ENCODE measurements around the gene RSF1. TPM values are rescaled to one million over a fixed set of nuclear protein-coding genes. Genes with fewer than 3 reads are reported as not detected.

RSF1 gene
- polyA plus RNA-seq, 1 of the 3 experiments (the other 2 are of a cell fraction) = 8.4 TPM

DNA sequence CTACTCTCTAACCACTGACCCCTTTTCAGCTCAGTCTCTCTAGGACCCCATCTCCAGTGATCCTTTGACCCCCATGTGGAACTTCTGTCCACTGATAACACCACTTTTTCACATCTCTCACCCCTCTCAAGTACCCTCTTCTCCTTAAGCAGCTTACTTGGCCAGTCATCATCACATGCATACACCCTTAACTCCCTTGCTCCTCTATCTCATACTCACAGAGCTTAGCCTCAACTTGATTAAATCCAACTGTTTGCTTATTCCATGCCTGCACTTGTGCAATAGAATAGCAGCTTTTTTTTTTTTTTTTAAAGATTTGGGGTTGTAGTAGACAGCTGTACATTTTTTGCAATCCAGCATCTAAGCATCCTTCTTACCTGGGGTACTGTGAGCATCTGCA lies 208.6 kb downstream of the RSF1 start:
- ChIA-PET POLR2A (no interaction called here), CTCF (interaction anchor here (1.0 to 1.7 kb wide), 3 partner anchors 14 to 566 kb away, joined by 3 to 6 read pairs (median 3); no protein-coding TSS in a partner anchor)
- Histone ChIP-seq H3K27me3 (ENCODE audit: insufficient read depth) (no peaks in the 10 kb centered on the region), H3K9me3 (no peaks in the 10 kb centered on the region), H3K79me2 (ENCODE audit: insufficient read depth) (no peaks in the 10 kb centered on the region), H3K4me1 (ENCODE audit: control insufficient read depth in 1 of 2, insufficient read depth in 2 of 2, low read depth in 1 of 2, low read length in 1 of 2) (no peaks in the 10 kb centered on the region; a peak in 1 of 4 replicates), H3K4me2 (no peak overlapping the region), H4K20me1 (ENCODE audit: insufficient read depth) (no peaks in the 10 kb centered on the region), H3K9me2 (no peaks in the 10 kb centered on the region), H2AFZ (ENCODE audit: low read depth) (no peak overlapping the region), H3K36me3 (replicated peaks in 1 of 2; ENCODE audit: control insufficient read depth in 1 of 2, insufficient read depth in 2 of 2, low read length in 1 of 2) (peaks cover 65 to 73% of the 10 kb centered on the region in 2 experiments), H3K27ac (ENCODE audit: low read depth in 2 of 2, low read length in 1 of 2) (no peak overlapping the region; a peak in 1 of 4 replicates), H3K9ac (no peak overlapping the region), H3K4me3 (ENCODE audit: low read depth in 2 of 2, low read length in 1 of 2) (no peak overlapping the region), H3F3A (replicated peaks; ENCODE audit: insufficient read depth) (no peaks in the 10 kb centered on the region)
- TF ChIP-seq, protein P1, sequence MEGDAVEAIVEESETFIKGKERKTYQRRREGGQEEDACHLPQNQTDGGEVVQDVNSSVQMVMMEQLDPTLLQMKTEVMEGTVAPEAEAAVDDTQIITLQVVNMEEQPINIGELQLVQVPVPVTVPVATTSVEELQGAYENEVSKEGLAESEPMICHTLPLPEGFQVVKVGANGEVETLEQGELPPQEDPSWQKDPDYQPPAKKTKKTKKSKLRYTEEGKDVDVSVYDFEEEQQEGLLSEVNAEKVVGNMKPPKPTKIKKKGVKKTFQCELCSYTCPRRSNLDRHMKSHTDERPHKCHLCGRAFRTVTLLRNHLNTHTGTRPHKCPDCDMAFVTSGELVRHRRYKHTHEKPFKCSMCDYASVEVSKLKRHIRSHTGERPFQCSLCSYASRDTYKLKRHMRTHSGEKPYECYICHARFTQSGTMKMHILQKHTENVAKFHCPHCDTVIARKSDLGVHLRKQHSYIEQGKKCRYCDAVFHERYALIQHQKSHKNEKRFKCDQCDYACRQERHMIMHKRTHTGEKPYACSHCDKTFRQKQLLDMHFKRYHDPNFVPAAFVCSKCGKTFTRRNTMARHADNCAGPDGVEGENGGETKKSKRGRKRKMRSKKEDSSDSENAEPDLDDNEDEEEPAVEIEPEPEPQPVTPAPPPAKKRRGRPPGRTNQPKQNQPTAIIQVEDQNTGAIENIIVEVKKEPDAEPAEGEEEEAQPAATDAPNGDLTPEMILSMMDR (IDR thresholded peaks at IDR 0.05) = no peak
- TF ChIP-seq POLR2AphosphoS5 (IDR thresholded peaks at IDR 0.05; ENCODE audit: low read depth, low read length) = no peak
- no peak for TF ChIP-seq EZH2phosphoT487 (IDR thresholded peaks at IDR 0.05; ENCODE audit: borderline replicate concordance, low read depth)
- TF ChIP-seq NFIC (IDR thresholded peaks at IDR 0.05; ENCODE audit: borderline replicate concordance) = no peak
- no peak for TF ChIP-seq MAX (IDR thresholded peaks at IDR 0.05; ENCODE audit: low read depth)
- TF ChIP-seq SMC3 (IDR thresholded peaks at IDR 0.05; ENCODE audit: low read depth, low read length) = no peak
- TF ChIP-seq NRF1 (IDR thresholded peaks at IDR 0.05; ENCODE audit: low read depth, low read length) = no peak
- no peak for TF ChIP-seq USF2 (IDR thresholded peaks at IDR 0.05; ENCODE audit: borderline replicate concordance, low read depth, low read length)
- TF ChIP-seq CHD2 (IDR thresholded peaks at IDR 0.05; ENCODE audit: low read length, partially characterized antibody) = no peak
- no peak for TF ChIP-seq PBX3 (IDR thresholded peaks at IDR 0.05)
- no peak for TF ChIP-seq SIN3A (IDR thresholded peaks at IDR 0.05; ENCODE audit: borderline replicate concordance, low read depth, low read length)
- TF ChIP-seq FOXJ3 (CRISPR knock-in tag; IDR thresholded peaks at IDR 0.05) = no peak
- no peak for TF ChIP-seq RCOR1 (IDR thresholded peaks at IDR 0.05; ENCODE audit: low read length)
- TF ChIP-seq GABPA (IDR thresholded peaks at IDR 0.05; ENCODE audit: low read depth) = no peak
- TF ChIP-seq RXRA (IDR thresholded peaks at IDR 0.05; ENCODE audit: borderline replicate concordance, low read depth) = no peak
- no peak for TF ChIP-seq MEF2A (IDR thresholded peaks at IDR 0.05; ENCODE audit: borderline replicate concordance, low read depth)
- no peak for TF ChIP-seq ELF1 (IDR thresholded peaks at IDR 0.05)
- TF ChIP-seq FOXM1 (IDR thresholded peaks at IDR 0.05; ENCODE audit: low read depth) = no peak
- TF ChIP-seq, protein P2, sequence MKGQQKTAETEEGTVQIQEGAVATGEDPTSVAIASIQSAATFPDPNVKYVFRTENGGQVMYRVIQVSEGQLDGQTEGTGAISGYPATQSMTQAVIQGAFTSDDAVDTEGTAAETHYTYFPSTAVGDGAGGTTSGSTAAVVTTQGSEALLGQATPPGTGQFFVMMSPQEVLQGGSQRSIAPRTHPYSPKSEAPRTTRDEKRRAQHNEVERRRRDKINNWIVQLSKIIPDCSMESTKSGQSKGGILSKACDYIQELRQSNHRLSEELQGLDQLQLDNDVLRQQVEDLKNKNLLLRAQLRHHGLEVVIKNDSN (IDR thresholded peaks at IDR 0.05; ENCODE audit: borderline replicate concordance, low read depth) = no peak
- no peak for TF ChIP-seq TCF12 (IDR thresholded peaks at IDR 0.05)
- no peak for DNase-seq

Small RNA genes lying within 50 kb of the gene (small RNA-seq; reads per million reads assigned to genes)
- 0 reads per million in 7 experiments for gene RF00019

Other genes starting within 250 kb of the RSF1 start
- gene AQP11, start 230.8 kb downstream of the RSF1 start, polyA plus RNA-seq (2012; rRNA removed) = 1.8 and 1.9 TPM in 2 replicates
- 124 and 141 TPM in 2 replicates for gene CLNS1A, start 182.9 kb downstream of the RSF1 start, polyA plus RNA-seq (2012; rRNA removed)
- 54.2 and 66.6 TPM in 2 replicates for gene AAMDC, start 422 bp upstream of the RSF1 start, polyA plus RNA-seq (2012; rRNA removed)
- 23.0 and 30.0 TPM in 2 replicates for gene INTS4, start 173.9 kb upstream of the RSF1 start, polyA plus RNA-seq (2012; rRNA removed)
- 0.25 and 0.32 TPM in 2 replicates for gene KCTD14, start 202.6 kb upstream of the RSF1 start, polyA plus RNA-seq (2012; rRNA removed)
- gene THRSP, start 243.1 kb upstream of the RSF1 start, polyA plus RNA-seq (2012; rRNA removed) = 0.10 TPM in 1 of 2 replicates, not detected in the other

Data from SK-N-SH (cell line).